ACHN (cell line): ENCODE results near the gene IGSF21.

ENCODE experiments used
- DNase-seq: peaks from one replicate; pipeline ENCODE4 v3.0.0-alpha.2; 2015
- in situ Hi-C: cut with HindIII; loops from 2 replicates; pipeline ENCODE4 v1.10.0; 2017; ENCODE audit warnings: low sequenced_read_pairs, low pct_ligation_motif_present, low pct_unique_long_range_greater_than_20kb

Gene IGSF21

DNA sequence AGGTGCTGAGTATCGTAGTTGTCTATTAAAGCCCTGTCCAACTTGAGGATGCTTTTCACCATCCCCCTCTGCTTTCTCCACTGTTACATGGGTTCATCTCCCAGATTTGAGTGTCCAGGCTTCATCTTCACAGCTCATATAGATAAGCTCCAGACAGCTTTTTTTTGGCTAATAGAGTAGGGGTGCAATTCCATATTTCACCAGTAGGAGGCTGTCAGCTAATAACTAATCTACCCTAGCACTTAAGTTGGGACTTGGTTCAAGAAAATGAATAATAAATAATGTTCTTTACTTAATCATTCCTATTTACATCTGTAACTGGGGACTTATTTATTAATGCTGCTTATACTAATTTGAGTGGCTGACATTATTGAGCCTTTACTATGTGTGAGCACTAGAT lies 124.5 kb downstream of the IGSF21 start:
- in situ Hi-C loops, result no loop called here
- DNase-seq, result no peak

GRCh38 chr1:18233176-18233864 lies 125.7 kb downstream of the IGSF21 start:
- in situ Hi-C loops, result no loop called here
- DNase-seq, result no peak

DNA sequence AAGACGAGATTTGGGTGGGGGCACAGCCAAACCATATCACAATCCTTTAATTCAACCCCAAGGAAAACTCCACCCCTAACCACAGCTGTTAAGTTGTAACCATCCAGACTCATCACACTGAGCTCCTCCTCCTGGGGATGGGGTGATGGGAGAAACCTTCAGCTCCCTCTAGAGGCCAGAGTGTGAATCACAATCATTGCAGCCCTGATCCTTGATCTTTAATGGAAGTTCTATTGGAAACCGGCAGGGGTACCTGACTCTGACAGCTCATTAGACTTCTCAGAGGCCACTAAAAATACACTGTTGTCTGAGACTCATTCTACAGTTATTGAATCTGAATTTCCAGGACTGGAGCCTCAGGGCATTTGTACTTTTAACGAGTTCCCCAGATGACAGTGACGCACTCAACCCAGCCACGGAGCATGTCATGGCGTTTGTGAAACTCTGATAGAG lies 127.2 kb downstream of the IGSF21 start:
- in situ Hi-C loops, result no loop called here
- peak; percentile 58 for DNase-seq

GRCh38 chr1:18237371-18237770 lies 129.8 kb downstream of the IGSF21 start:
- in situ Hi-C loops, result no loop called here
- DNase-seq, result no peak

GRCh38 chr1:18238190-18238589 lies 130.6 kb downstream of the IGSF21 start:
- no peak for DNase-seq
- in situ Hi-C loops, result no loop called here

- in situ Hi-C loops, result no loop called here
- DNase-seq, result no peak
Observed at GRCh38 chr1:18239671-18240070, 132.1 kb downstream of the IGSF21 start.

DNA sequence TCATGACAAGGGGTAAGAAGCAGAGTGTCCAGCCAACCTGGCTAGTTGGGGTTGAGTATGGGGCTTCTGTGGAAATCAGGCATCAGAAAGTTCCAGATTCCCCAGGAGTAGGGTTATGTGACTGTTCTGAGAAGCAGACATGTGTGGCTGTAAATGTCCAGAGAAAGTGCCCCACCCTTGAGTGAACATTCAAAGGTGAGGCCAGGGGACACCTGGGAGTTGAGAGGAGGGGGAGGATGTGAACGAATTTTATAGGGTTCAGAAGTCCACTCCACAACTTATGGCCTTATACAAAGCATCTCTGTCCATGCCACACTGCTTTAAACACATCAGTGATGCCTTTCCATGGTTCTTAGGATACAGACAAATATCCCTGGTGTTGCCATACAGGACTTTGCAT lies 133.3 kb downstream of the IGSF21 start:
- no peak for DNase-seq
- in situ Hi-C loops, result no loop called here

GRCh38 chr1:18241891-18242290 lies 134.3 kb downstream of the IGSF21 start:
- no peak for DNase-seq
- in situ Hi-C loops, result no loop called here

- in situ Hi-C loops, result no loop called here
- no peak for DNase-seq
Observed at GRCh38 chr1:18243503-18244175, 136.0 kb downstream of the IGSF21 start.

DNA sequence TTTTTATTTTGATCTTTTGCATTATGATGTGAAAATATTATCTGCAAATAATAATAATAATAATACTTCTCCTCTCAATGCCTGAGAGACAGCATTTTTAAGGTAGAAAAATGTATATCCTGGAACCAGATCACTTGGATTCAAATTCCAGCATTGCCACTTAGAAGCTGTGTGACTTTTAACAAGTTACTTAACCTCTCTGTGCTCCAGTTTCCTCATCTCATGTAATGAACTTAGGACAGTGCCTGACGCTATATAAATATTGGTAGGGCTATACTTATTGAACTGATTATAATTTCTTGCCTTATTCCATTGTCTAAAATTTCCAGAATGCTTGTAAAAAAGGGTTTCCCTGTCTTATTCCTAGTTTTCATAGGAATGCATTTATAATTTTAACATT lies 137.2 kb downstream of the IGSF21 start:
- no peak for DNase-seq
- in situ Hi-C loops, result no loop called here

DNA sequence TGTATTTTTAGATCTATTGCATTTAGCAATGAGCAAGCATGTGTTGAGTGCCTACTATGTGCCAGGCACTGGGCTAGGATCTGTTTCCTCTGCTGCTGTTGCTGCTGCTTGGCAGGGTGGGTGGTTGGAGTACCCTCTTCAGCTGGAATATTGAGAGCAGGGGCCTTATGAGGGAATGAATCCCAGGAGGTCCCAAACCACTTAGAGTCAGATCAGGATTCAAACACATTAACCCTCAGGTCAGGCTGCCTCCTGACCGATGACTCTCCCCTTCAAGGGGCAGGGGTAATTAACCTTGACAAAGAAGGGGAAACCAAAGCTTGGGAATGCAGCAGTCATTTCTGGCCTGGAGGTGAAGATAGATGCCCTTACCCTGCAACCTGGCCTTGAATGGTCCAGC lies 138.0 kb downstream of the IGSF21 start:
- in situ Hi-C loops, result no loop called here
- DNase-seq, result no peak

DNA sequence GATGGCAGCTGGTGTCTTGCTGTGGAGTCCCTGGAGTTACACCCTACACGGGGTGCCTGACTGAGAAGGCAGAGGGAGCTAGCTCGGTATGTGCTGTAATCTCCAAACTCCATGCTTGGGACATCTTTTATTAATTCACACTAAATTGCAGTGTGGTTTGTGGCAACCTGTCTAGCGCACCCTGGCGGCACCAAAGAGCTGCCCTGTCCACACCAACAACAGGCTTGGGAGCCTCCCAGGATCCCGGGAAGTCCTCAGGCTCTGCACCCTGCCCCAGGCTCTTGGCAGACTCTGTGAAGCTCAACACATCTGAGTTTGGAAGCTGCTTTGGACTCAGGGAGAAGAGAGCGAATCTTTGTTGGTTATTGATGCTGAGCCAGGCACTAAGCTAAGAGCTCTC lies 138.9 kb downstream of the IGSF21 start:
- no peak for DNase-seq
- in situ Hi-C loops, result no loop called here

GRCh38 chr1:18247151-18247550 lies 139.6 kb downstream of the IGSF21 start:
- DNase-seq, result no peak
- in situ Hi-C loops, result no loop called here

- no peak for DNase-seq
- in situ Hi-C loops, result no loop called here
Observed at GRCh38 chr1:18249631-18250030, 142.0 kb downstream of the IGSF21 start.

DNA sequence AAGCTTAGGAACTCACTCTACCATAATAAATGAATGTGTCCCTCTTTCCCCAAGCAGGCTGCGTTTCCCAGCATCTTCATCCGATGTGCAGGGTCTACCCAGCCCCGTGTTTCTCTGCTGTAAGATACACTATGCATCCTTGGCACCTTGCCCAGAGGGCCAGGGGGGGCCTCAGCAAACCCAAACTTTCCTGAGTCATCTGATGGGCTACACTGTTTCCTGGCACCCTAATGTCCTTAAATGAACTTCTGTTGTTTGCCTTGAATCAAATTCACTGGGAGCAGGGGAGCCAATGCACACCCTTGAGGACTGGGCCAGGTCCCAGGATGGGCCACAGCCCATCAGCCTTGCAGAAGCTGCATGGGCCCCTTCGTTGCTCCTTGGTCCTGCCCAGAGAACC lies 145.5 kb downstream of the IGSF21 start:
- no peak for DNase-seq
- in situ Hi-C loops, result no loop called here

DNA sequence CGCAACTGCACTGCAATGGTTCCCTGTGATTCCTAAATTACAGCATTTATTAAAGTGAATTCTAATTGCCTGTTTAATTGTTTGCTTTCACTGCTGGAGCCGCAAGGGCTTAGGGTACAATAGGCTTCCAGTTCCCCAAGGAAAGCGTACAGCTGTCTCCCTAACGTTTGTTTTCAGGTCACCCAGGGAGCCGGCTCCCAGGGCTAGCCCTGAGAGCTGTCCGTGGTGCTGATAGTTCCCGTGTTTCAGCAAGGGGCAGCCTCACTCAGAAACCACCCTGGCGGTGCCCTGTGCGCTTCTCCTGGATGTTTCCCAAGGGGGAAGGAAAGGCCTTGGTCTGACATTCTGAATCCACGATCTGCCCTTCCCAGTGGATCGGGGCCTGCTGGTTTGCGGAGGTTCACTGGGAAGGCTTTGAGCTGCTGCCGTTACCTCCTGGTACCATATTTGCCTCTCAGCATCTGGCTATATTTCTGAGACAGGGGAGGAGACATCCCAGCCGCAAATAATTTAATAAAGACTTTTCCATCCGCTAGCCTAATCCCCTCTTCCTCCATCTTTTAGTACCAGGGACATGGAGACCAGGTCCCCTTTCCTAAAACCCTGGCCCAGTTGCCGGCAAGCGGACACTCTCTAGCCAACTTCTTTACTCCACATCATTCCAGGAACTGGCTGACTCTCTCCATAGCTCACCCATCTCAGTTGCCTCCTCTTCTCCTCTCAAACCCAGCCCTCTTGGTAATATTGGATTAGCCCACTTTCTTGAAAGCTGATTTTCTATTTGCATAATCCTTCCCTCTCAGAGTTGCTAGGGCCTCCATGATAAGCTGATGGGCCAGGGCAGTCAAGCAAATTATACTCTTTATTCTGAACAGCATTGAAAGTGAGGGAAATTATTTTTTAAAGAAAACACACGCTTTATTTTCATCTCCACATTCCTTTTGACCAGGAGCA lies 149.0 kb downstream of the IGSF21 start:
- peak; percentile 46 for DNase-seq
- in situ Hi-C loops, result no loop called here

DNA sequence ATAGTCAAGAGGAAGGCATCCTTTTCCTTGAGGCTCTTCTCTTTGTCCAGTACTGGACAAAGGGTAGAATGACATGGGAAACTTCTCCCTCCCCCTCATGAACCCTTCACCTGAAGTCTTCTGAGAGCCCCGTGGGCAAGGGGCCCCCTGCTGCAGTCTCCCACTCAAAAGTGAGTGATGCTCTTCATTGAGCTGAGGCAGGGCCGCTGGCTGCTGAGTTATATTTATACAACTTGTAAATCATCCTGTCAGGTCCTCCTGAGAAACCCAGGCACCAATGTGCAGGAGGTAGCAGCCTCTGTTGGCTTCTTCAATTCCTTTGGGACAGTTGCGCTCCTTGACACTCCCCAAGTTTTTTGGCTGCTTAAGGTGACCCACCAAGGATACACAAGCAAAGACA lies 150.2 kb downstream of the IGSF21 start:
- in situ Hi-C loops, result no loop called here
- no peak for DNase-seq

GRCh38 chr1:18261891-18262290 lies 154.3 kb downstream of the IGSF21 start:
- DNase-seq, result no peak
- in situ Hi-C loops, result no loop called here

GRCh38 chr1:18262726-18263125 lies 155.1 kb downstream of the IGSF21 start:
- in situ Hi-C loops, result no loop called here
- no peak for DNase-seq
